ENCODE data around the gene ARF3. TPM values are rescaled to one million over a fixed set of nuclear protein-coding genes. Genes with fewer than 3 reads are reported as not detected.

The ARF3 gene
- total and polyA plus RNA-seq, 2 donors (not counting 3 experiments of a cell fraction or from before 2014, with no cell fraction given) = 149 to 172 TPM

- dilution Hi-C loops (cut with MboI; ENCODE audit: extremely low pct_ligation_motif_present, low sequenced_read_pairs) (no loop called here), intact Hi-C loops (cut with micrococcal nuclease) (loop anchor here (1.0 kb wide), 1 partner anchor 16 kb away; the partner anchor contains the start of gene ARF3)
- no peak overlapping the region for H3K4me3 ChIP-seq (replicated peaks in 1 of 3; ENCODE audit: insufficient read depth in 1 of 3, low read depth in 1 of 3, low read length in 3 of 3)
- H3K27me3 ChIP-seq (ENCODE audit: control insufficient read depth in 2 of 2, insufficient read depth in 2 of 2, low read length in 2 of 2) = peaks cover 57% of the 10 kb centered on the region in 2 experiments
- H3K4me1 ChIP-seq (ENCODE audit: control insufficient read depth, extremely low read depth, insufficient read depth, low read length) = no peaks in the 10 kb centered on the region
- no peaks in the 10 kb centered on the region for H4K20me1 ChIP-seq (replicated peaks; ENCODE audit: control insufficient read depth, extremely low read depth, insufficient read depth, low read length)
- no peak for DNase-seq (ENCODE audit: low read depth, low spot score)
- H3K9ac ChIP-seq (replicated peaks; ENCODE audit: extremely low read depth, insufficient read depth, low read length) = no peak overlapping the region
- H3K9me3 ChIP-seq (replicated peaks; ENCODE audit: control insufficient read depth, insufficient read depth, low read length) = no peaks in the 10 kb centered on the region
- FAIRE-seq = no peak
- ChIA-PET CTCF (interaction anchor here (1.6 to 7.3 kb wide), 4 partner anchors 15 to 23 kb away, joined by 4 to 64 read pairs (median 14); partner anchors contain the start of gene ARF3), POLR2A (no interaction called here)
- BruUV-seq (replicated peaks) = no TSS peak
- H3K79me2 ChIP-seq (ENCODE audit: control insufficient read depth, insufficient read depth, low read length) = no peaks in the 10 kb centered on the region
- H2AFZ ChIP-seq (ENCODE audit: low read depth, low read length) = no peak overlapping the region
- no peak for TF ChIP-seq CTCF (IDR thresholded peaks at IDR 0.05; ENCODE audit: extremely low read depth in 1 of 2, insufficient read depth in 1 of 2, low read depth in 1 of 2, low read length in 2 of 2)
- no peak for TF ChIP-seq GATA2 (IDR thresholded peaks at IDR 0.05; ENCODE audit: insufficient read depth, insufficient read length, low read depth, low read length)
- H3K4me2 ChIP-seq (ENCODE audit: insufficient read depth, low read length) = no peak overlapping the region
- no peaks in the 10 kb centered on the region for H3K9me1 ChIP-seq (replicated peaks; ENCODE audit: control insufficient read depth, extremely low read depth, insufficient read depth, low read length)
- no peaks in the 10 kb centered on the region for H3K36me3 ChIP-seq (ENCODE audit: control insufficient read depth in 2 of 2, extremely low read depth in 1 of 2, insufficient read depth in 2 of 2, low read length in 2 of 2)
- H3K27ac ChIP-seq (ENCODE audit: insufficient read depth, low read depth, low read length) = no peak overlapping the region
Observed at GRCh38 chr12:48972952-48973483, 15.7 kb upstream of the ARF3 start.

GRCh38 chr12:48972213-48972951 is 15.1 kb upstream of the ARF3 start:
- Histone ChIP-seq H4K20me1 (replicated peaks; ENCODE audit: control insufficient read depth, extremely low read depth, insufficient read depth, low read length) (no peaks in the 10 kb centered on the region), H3K27me3 (ENCODE audit: control insufficient read depth in 2 of 2, insufficient read depth in 2 of 2, low read length in 2 of 2) (peaks cover 54 to 55% of the 10 kb centered on the region in 2 experiments), H3K4me1 (ENCODE audit: control insufficient read depth, extremely low read depth, insufficient read depth, low read length) (no peaks in the 10 kb centered on the region), H3K9ac (replicated peaks; ENCODE audit: extremely low read depth, insufficient read depth, low read length) (no peak overlapping the region), H3K79me2 (ENCODE audit: control insufficient read depth, insufficient read depth, low read length) (no peaks in the 10 kb centered on the region), H3K9me1 (replicated peaks; ENCODE audit: control insufficient read depth, extremely low read depth, insufficient read depth, low read length) (no peaks in the 10 kb centered on the region), H3K9me3 (replicated peaks; ENCODE audit: control insufficient read depth, insufficient read depth, low read length) (no peaks in the 10 kb centered on the region), H2AFZ (ENCODE audit: low read depth, low read length) (no peak overlapping the region), H3K36me3 (ENCODE audit: control insufficient read depth in 2 of 2, extremely low read depth in 1 of 2, insufficient read depth in 2 of 2, low read length in 2 of 2) (no peaks in the 10 kb centered on the region), H3K4me3 (replicated peaks in 1 of 3; ENCODE audit: insufficient read depth in 1 of 3, low read depth in 1 of 3, low read length in 3 of 3) (no peak overlapping the region), H3K4me2 (ENCODE audit: insufficient read depth, low read length) (no peak overlapping the region), H3K27ac (ENCODE audit: insufficient read depth, low read depth, low read length) (no peak overlapping the region)
- ChIA-PET CTCF (interaction anchor here (1.3 to 7.3 kb wide), 4 partner anchors 10 to 24 kb away, joined by 3 to 64 read pairs (median 6); no protein-coding TSS in a partner anchor), POLR2A (no interaction called here)
- no TSS peak for BruUV-seq (replicated peaks)
- FAIRE-seq (no peak), DNase-seq (ENCODE audit: low read depth, low spot score) (no peak)
- intact Hi-C loops (cut with micrococcal nuclease) (no loop called here), dilution Hi-C loops (cut with MboI; ENCODE audit: extremely low pct_ligation_motif_present, low sequenced_read_pairs) (no loop called here)
- TF ChIP-seq CTCF (IDR thresholded peaks at IDR 0.05; ENCODE audit: extremely low read depth in 1 of 2, insufficient read depth in 1 of 2, low read depth in 1 of 2, low read length in 2 of 2) (peak in 1 of 2 donors; percentile 1), EZH2 (IDR thresholded peaks at IDR 0.05; ENCODE audit: borderline replicate concordance, low read depth, low read length, severe bottlenecking) (peak; percentile 47), JUN (IDR thresholded peaks at IDR 0.05; ENCODE audit: borderline replicate concordance, insufficient read depth, insufficient read length, low read depth) (no peak)

All from endothelial cell of umbilical vein (primary cell).